GM12878 (cell line): Measurements from ENCODE around the gene DPYSL3. TPM values are rescaled to one million over a fixed set of nuclear protein-coding genes. Genes with fewer than 3 reads are reported as not detected.
A peak's percentile ranks its signal among the peaks of the same experiment; 100 is the strongest.

Source experiments
- ATF2 ChIP-seq: IDR thresholded peaks from 2 replicates; pipeline ENCODE4 v1.6.1; 2012; ENCODE audit warnings: low read length, inconsistent platforms
- BCL11A ChIP-seq: IDR thresholded peaks from 2 replicates; pipeline ENCODE4 v1.6.1; 2011; ENCODE audit warnings: low read depth, low read length
- CBX5 ChIP-seq: sonication (generic); IDR thresholded peaks from 2 replicates; pipeline ENCODE4 v1.6.1; 2016; ENCODE audit warnings: low read depth, moderate library complexity, mild to moderate bottlenecking, inconsistent platforms
- CHD2 ChIP-seq: IDR thresholded peaks from 2 replicates; pipeline ENCODE4 v1.6.1; 2011; ENCODE audit warnings: low read depth, low read length, improper control_type of control experiment, borderline replicate concordance
- CHD4 ChIP-seq: fragments of 200-600 bp; sonication (generic); IDR thresholded peaks from 2 replicates; pipeline ENCODE4 v1.6.1; 2016; ENCODE audit warnings: mild to moderate bottlenecking
- CREB1 ChIP-seq: IDR thresholded peaks from 2 replicates; pipeline ENCODE4 v1.6.1; 2012; ENCODE audit warnings: low read depth, mild to moderate bottlenecking, inconsistent platforms
- CREM ChIP-seq: IDR thresholded peaks from 2 replicates; pipeline ENCODE4 v1.6.1; 2014; ENCODE audit warnings: antibody characterized with exemption, low read depth
- DPF2 ChIP-seq: fragments of 450-650 bp; IDR thresholded peaks from 2 replicates; pipeline ENCODE4 v1.6.1; 2017; ENCODE audit warnings: mild to moderate bottlenecking
- EP300 ChIP-seq, 2 experiments: fragments of 150-350 bp in 1 of 2; IDR thresholded peaks; 2 replicates each; pipeline ENCODE4 v1.6.1; 2011 to 2012; ENCODE audit warnings: low read depth in 2 of 2, low read length in 2 of 2, borderline replicate concordance in 1 of 2, improper control_type of control experiment in 1 of 2, inconsistent platforms in 1 of 2; ENCODE audit not compliant: control insufficient read depth in 1 of 2
- FOXM1 ChIP-seq: IDR thresholded peaks from 2 replicates; pipeline ENCODE4 v1.6.1; 2012; ENCODE audit warnings: low read depth, mild to moderate bottlenecking, inconsistent platforms, low read length, moderate library complexity
- GATAD2B ChIP-seq: fragments of 450-650 bp; conservative IDR thresholded peaks from 2 replicates; pipeline ENCODE4 v1.6.1; 2017; ENCODE audit warnings: low read depth, mild to moderate bottlenecking, moderate library complexity
- IKZF1 ChIP-seq: fragments of 450-650 bp; conservative IDR thresholded peaks from 2 replicates; pipeline ENCODE4 v1.6.1; 2017; ENCODE audit warnings: antibody characterized with exemption, mild to moderate bottlenecking
- IRF4 ChIP-seq: IDR thresholded peaks from 2 replicates; pipeline ENCODE4 v1.6.1; 2011; ENCODE audit warnings: low read depth, low read length
- JUNB ChIP-seq: IDR thresholded peaks from 2 replicates; pipeline ENCODE4 v1.6.1; 2016; ENCODE audit warnings: antibody characterized with exemption, mild to moderate bottlenecking
- LARP7 ChIP-seq: fragments of 450-650 bp; IDR thresholded peaks from 2 replicates; pipeline ENCODE4 v1.6.1; 2017; ENCODE audit warnings: mild to moderate bottlenecking
- MEF2A ChIP-seq: IDR thresholded peaks from 2 replicates; pipeline ENCODE4 v1.6.1; 2011; ENCODE audit warnings: low read depth, mild to moderate bottlenecking, low read length, moderate library complexity; ENCODE audit not compliant: insufficient read depth
- MEF2B ChIP-seq: fragments of 450-650 bp; IDR thresholded peaks from 2 replicates; pipeline ENCODE4 v1.6.1; 2018; ENCODE audit warnings: mild to moderate bottlenecking, moderate library complexity; ENCODE audit not compliant: partially characterized antibody, poor library complexity, severe bottlenecking
- MTA2 ChIP-seq: fragments of 450-650 bp; IDR thresholded peaks from 2 replicates; pipeline ENCODE4 v1.6.1; 2016; ENCODE audit warnings: low read depth, mild to moderate bottlenecking, moderate library complexity
- PAX5 ChIP-seq: IDR thresholded peaks from 2 replicates; pipeline ENCODE4 v1.6.1; 2011; ENCODE audit warnings: low read depth, low read length, borderline replicate concordance
- PKNOX1 ChIP-seq: fragments of 450-650 bp; IDR thresholded peaks from 2 replicates; pipeline ENCODE4 v1.6.1; 2016; ENCODE audit warnings: mild to moderate bottlenecking
- PML ChIP-seq: IDR thresholded peaks from 2 replicates; pipeline ENCODE4 v1.6.1; 2012; ENCODE audit warnings: low read length, inconsistent platforms
- RUNX3 ChIP-seq: IDR thresholded peaks from 2 replicates; pipeline ENCODE4 v1.6.1; 2012; ENCODE audit warnings: low read length, inconsistent platforms
- SIX5 ChIP-seq: IDR thresholded peaks from 2 replicates; pipeline ENCODE4 v1.6.1; 2011; ENCODE audit warnings: mild to moderate bottlenecking, low read depth, low read length, moderate library complexity; ENCODE audit not compliant: severe bottlenecking
- SUZ12 ChIP-seq: fragments of 200-600 bp; sonication (generic); IDR thresholded peaks from one replicate; pipeline ENCODE4 v1.6.1; 2018; ENCODE audit warnings: antibody characterized with exemption, mild to moderate bottlenecking; ENCODE audit not compliant: unreplicated experiment
- WRNIP1 ChIP-seq: IDR thresholded peaks from 2 replicates; pipeline ENCODE4 v1.6.1; 2011; ENCODE audit warnings: low read depth, low read length, improper control_type of control experiment, borderline replicate concordance
- ZBTB33 ChIP-seq: fragments of 450-650 bp; IDR thresholded peaks from 2 replicates; pipeline ENCODE4 v1.6.1; 2017; ENCODE audit warnings: mild to moderate bottlenecking
- polyA plus RNA-seq, 11 experiments: library from polyadenylated mRNA; depleted of rRNA in 4 of 11; unstranded in 6 of 11; stranded (reverse) in 5 of 11; fragments of >200 nt; fragmentation: Nextera tagmentation in 4 of 11; fragmentation: Illumina TruSeq in 1 of 11; extraction: Ambion mirVana in 4 of 11; extraction: Trizol in 1 of 11; gene quantifications; 1 replicate in 1 of 11; 2 replicates in 10 of 11; pipeline versions ENCODE4 v1.2.1 to v1.2.3, GENCODE V29; 2011 to 2016; ENCODE audit warnings: inconsistent platforms in 2 of 11, missing spikeins in 2 of 11, low read depth in 1 of 11
- total RNA-seq, 4 experiments: library from RNA; depleted of rRNA in 3 of 4; stranded (reverse); fragments of >200 nt in 3 of 4; fragmentation: Illumina TruSeq in 1 of 4; extraction: Trizol in 1 of 4; gene quantifications; 2 replicates each; pipeline versions ENCODE4 v1.2.1 to v1.2.3, GENCODE V29; 2013 to 2021

DPYSL3 gene
- total and polyA plus RNA-seq, 10 of the 15 experiments (the other 5 are each of a cell fraction or from before 2014, with no cell fraction given), result 0.08 to 1.5 (median 0.45) TPM; not detected in 1

GRCh38 chr5:147403651-147404640 lies 105.9 kb downstream of the DPYSL3 start (continued):
- TF ChIP-seq FOXM1, result peak; percentile 50; the same call in 1 of the 2 replicates
- TF ChIP-seq MEF2B, result peak; percentile 91
- TF ChIP-seq IKZF1, result peak; percentile 78
- TF ChIP-seq SIX5, result no peak
- no peak for TF ChIP-seq ZBTB33
- TF ChIP-seq CHD2, result 0 out of 2 replicates have a peak, but pooled peaks have one; percentile 52
- peak; percentile 36; the same call in 1 of the 2 replicates for TF ChIP-seq CREB1
- TF ChIP-seq CBX5, result peak; percentile 35; the same call in 1 of the 2 replicates
- TF ChIP-seq PAX5, result peak; percentile 63; the same call in 1 of the 2 replicates
- peak; percentile 53; the same call in 1 of the 2 replicates for TF ChIP-seq JUNB
- 0 out of 2 replicates have a peak, but pooled peaks have one; percentile 55 for TF ChIP-seq IRF4
- TF ChIP-seq PML, result no peak
- TF ChIP-seq CREM, result peak; percentile 80
- peak; percentile 72; the same call in 1 of the 2 replicates for TF ChIP-seq DPF2
- peak; percentile 86 for TF ChIP-seq RUNX3
- TF ChIP-seq MEF2A, result peak; percentile 92
- TF ChIP-seq GATAD2B, result peak; percentile 70
- no peak for TF ChIP-seq LARP7
- TF ChIP-seq ATF2, result peak; percentile 79
- TF ChIP-seq MTA2, result peak; percentile 82; the same call in 1 of the 2 replicates
- no peak for TF ChIP-seq CHD4
- peak; percentile 70 to 88; a peak in 3 of 4 replicates for TF ChIP-seq EP300 (IDR thresholded peaks at IDR 0.05; ENCODE audit: borderline replicate concordance in 1 of 2, control insufficient read depth in 1 of 2, low read depth in 2 of 2, low read length in 2 of 2)
- peak; percentile 86 for TF ChIP-seq BCL11A
- TF ChIP-seq WRNIP1, result peak; percentile 65; the same call in 1 of the 2 replicates
- TF ChIP-seq PKNOX1, result peak; percentile 45
- TF ChIP-seq SUZ12, result no peak
